Neuronal stem cell (in vitro differentiated cells): ENCODE data around the gene SHISA4.

Experiments
- DNase-seq: peaks from one replicate; pipeline ENCODE4 v3.0.0-alpha.2; 2013; ENCODE audit warnings: low spot score
- H2AFZ ChIP-seq: one replicate; pipeline ENCODE4 v1.6.1; 2013; ENCODE audit warnings: mild to moderate bottlenecking, low read length, inconsistent platforms
- H2AK5ac ChIP-seq: 2 replicates; pipeline ENCODE4 v1.6.1; 2013; ENCODE audit warnings: low read depth, mild to moderate bottlenecking, inconsistent platforms, low read length, moderate library complexity, mixed read lengths
- H2BK120ac ChIP-seq: 2 replicates; pipeline ENCODE4 v1.6.1; 2013; ENCODE audit warnings: low read depth, mild to moderate bottlenecking, inconsistent platforms, low read length, moderate library complexity, mixed read lengths
- H2BK12ac ChIP-seq: one replicate; pipeline ENCODE4 v1.6.1; 2013; ENCODE audit warnings: low read length, inconsistent platforms
- H2BK15ac ChIP-seq: 2 replicates; pipeline ENCODE4 v1.6.1; 2013; ENCODE audit warnings: mild to moderate bottlenecking, low read length, inconsistent platforms, mixed read lengths
- H2BK5ac ChIP-seq: one replicate; pipeline ENCODE4 v1.6.1; 2013; ENCODE audit warnings: inconsistent platforms, mild to moderate bottlenecking, low read length, moderate library complexity
- H3K14ac ChIP-seq: one replicate; pipeline ENCODE4 v1.6.1; 2013; ENCODE audit warnings: low read length, inconsistent platforms
- H3K18ac ChIP-seq: 2 replicates; pipeline ENCODE4 v1.6.1; 2013; ENCODE audit warnings: low read length, inconsistent platforms
- H3K23ac ChIP-seq: 2 replicates; pipeline ENCODE4 v1.6.1; 2013; ENCODE audit warnings: low read depth, mild to moderate bottlenecking, mixed read lengths, low read length, inconsistent platforms; ENCODE audit not compliant: poor library complexity
- H3K27ac ChIP-seq: replicated peaks from 3 replicates; pipeline ENCODE4 v1.5.1; 2013; ENCODE audit warnings: low read length, inconsistent platforms
- H3K27me3 ChIP-seq, 3 experiments: 2 replicates each; pipeline ENCODE4 v1.6.1; 2013; ENCODE audit warnings: low read length in 3 of 3, mild to moderate bottlenecking in 2 of 3, inconsistent platforms in 1 of 3, low read depth in 1 of 3, mixed read lengths in 1 of 3, moderate library complexity in 1 of 3; ENCODE audit not compliant: control insufficient read depth in 3 of 3, insufficient read depth in 3 of 3
- H3K36me3 ChIP-seq, 2 donors: replicated peaks in 1 of 2; 2 replicates each; pipeline ENCODE4 v1.6.1; 2013; ENCODE audit warnings: low read length in 2 of 2; ENCODE audit not compliant: control insufficient read depth in 2 of 2, insufficient read depth in 2 of 2
- H3K4ac ChIP-seq: 2 replicates; pipeline ENCODE4 v1.6.1; 2013; ENCODE audit warnings: inconsistent platforms, mild to moderate bottlenecking, low read length, moderate library complexity
- H3K4me1 ChIP-seq, 2 donors: 1 replicate in 1 of 2; 2 replicates in 1 of 2; pipeline ENCODE4 v1.6.1; 2013; ENCODE audit warnings: low read length in 2 of 2, low read depth in 1 of 2; ENCODE audit not compliant: control insufficient read depth in 2 of 2, insufficient read depth in 1 of 2
- H3K4me2 ChIP-seq: one replicate; pipeline ENCODE4 v1.6.1; 2013; ENCODE audit warnings: mild to moderate bottlenecking, low read length, inconsistent platforms; ENCODE audit not compliant: insufficient read depth, poor library complexity, severe bottlenecking
- H3K4me3 ChIP-seq, 2 donors: 2 replicates each; pipeline ENCODE4 v1.5.1; 2013; ENCODE audit warnings: low read length in 2 of 2, mild to moderate bottlenecking in 2 of 2, inconsistent platforms in 1 of 2, moderate library complexity in 1 of 2
- H3K79me1 ChIP-seq: one replicate; pipeline ENCODE4 v1.6.1; 2013; ENCODE audit warnings: low read depth, mild to moderate bottlenecking, inconsistent platforms, low read length, moderate library complexity
- H3K9ac ChIP-seq: one replicate; pipeline ENCODE4 v1.6.1; 2013; ENCODE audit warnings: mild to moderate bottlenecking, low read depth, low read length, inconsistent platforms; ENCODE audit not compliant: poor library complexity
- H3K9me3 ChIP-seq, 2 donors: replicated peaks in 1 of 2; 2 replicates each; pipeline versions ENCODE3 to v1.6.1; 2013; ENCODE audit warnings: low read length in 2 of 2, mild to moderate bottlenecking in 2 of 2, inconsistent platforms in 1 of 2, low read depth in 1 of 2, mixed read lengths in 1 of 2, moderate library complexity in 1 of 2; ENCODE audit not compliant: control insufficient read depth in 2 of 2, insufficient read depth in 1 of 2
- H4K8ac ChIP-seq: one replicate; pipeline ENCODE4 v1.6.1; 2013; ENCODE audit warnings: low read depth, mild to moderate bottlenecking, inconsistent platforms, low read length, moderate library complexity
- H4K91ac ChIP-seq: one replicate; pipeline ENCODE4 v1.6.1; 2013; ENCODE audit warnings: low read length, low read depth, mild to moderate bottlenecking, inconsistent platforms; ENCODE audit not compliant: poor library complexity
- WGBS, 2 donors: extraction: QIAGEN DNeasy Blood & Tissue Kit; methylation state at CpG; one replicate each; pipeline ENCODE4 v1.1.7; 2013; ENCODE audit warnings: missing lambda C conversion rate in 2 of 2, mixed read lengths in 1 of 2; ENCODE audit not compliant: insufficient read length in 2 of 2, insufficient replicate concordance in 1 of 2; ENCODE audit errors: extremely low coverage in 2 of 2; 5-methylcytosine and 5-hydroxymethylcytosine counted together

The SHISA4 gene

GRCh38 chr1:201925301-201925567 is 36.5 kb downstream of the SHISA4 start:
- Histone ChIP-seq H2BK15ac (no peak overlapping the region), H2AK5ac (no peak overlapping the region), H2BK120ac (no peak overlapping the region), H4K8ac (no peak overlapping the region), H3K4ac (no peak overlapping the region), H3K27me3 (peaks cover 0 to 15% (median 1%) of the 10 kb centered on the region in 3 experiments), H2AFZ (no peak overlapping the region), H3K27ac (no peak overlapping the region), H3K4me2 (no peak overlapping the region), H3K23ac (no peak overlapping the region), H3K4me1 (no peaks in the 10 kb centered on the region), H2BK12ac (no peak overlapping the region), H3K4me3 (no peak overlapping the region), H2BK5ac (no peak overlapping the region), H3K9ac (no peak overlapping the region), H3K18ac (no peak overlapping the region), H3K9me3 (no peaks in the 10 kb centered on the region), H3K36me3 (no peaks in the 10 kb centered on the region), H3K79me1 (no peaks in the 10 kb centered on the region), H3K14ac (no peak overlapping the region), H4K91ac (no peak overlapping the region)
- no CpG with 5 or more reads among the region's 2 CpGs for WGBS, 2 donors
- DNase-seq, result no peak

- Histone ChIP-seq H2AFZ (no peak overlapping the region), H3K18ac (no peak overlapping the region), H3K14ac (no peak overlapping the region), H3K27me3 (peaks cover 0 to 23% (median 1%) of the 10 kb centered on the region in 3 experiments), H3K36me3 (no peaks in the 10 kb centered on the region), H3K4me3 (no peak overlapping the region), H4K8ac (no peak overlapping the region), H3K9me3 (no peaks in the 10 kb centered on the region), H2AK5ac (no peak overlapping the region), H2BK12ac (no peak overlapping the region), H3K79me1 (no peaks in the 10 kb centered on the region), H3K4me1 (no peaks in the 10 kb centered on the region), H3K27ac (no peak overlapping the region), H2BK120ac (no peak overlapping the region), H2BK15ac (no peak overlapping the region), H3K23ac (no peak overlapping the region), H4K91ac (no peak overlapping the region), H3K4ac (no peak overlapping the region), H3K9ac (no peak overlapping the region), H3K4me2 (no peak overlapping the region), H2BK5ac (no peak overlapping the region)
- no peak for DNase-seq
- no CpG with 5 or more reads among the region's 5 CpGs for WGBS, 2 donors
These were observed 37.4 kb downstream of the SHISA4 start for GRCh38 chr1:201925981-201926645.

- no CpG with 5 or more reads among the region's 3 CpGs for WGBS, 2 donors
- Histone ChIP-seq H3K14ac (no peak overlapping the region), H3K4me2 (no peak overlapping the region)
These were observed 39.6 kb downstream of the SHISA4 start for GRCh38 chr1:201928266-201928665.

GRCh38 chr1:201930137-201930536 is 41.4 kb downstream of the SHISA4 start:
- Histone ChIP-seq H3K9me3 (peaks cover 0 to 3% of the 10 kb centered on the region in 2 donors), H3K4me1 (peaks cover 3 to 5% of the 10 kb centered on the region in 2 donors), H3K27ac (no peak overlapping the region), H3K79me1 (no peaks in the 10 kb centered on the region), H2AK5ac (no peak overlapping the region), H3K4me3 (no peak overlapping the region), H3K14ac (no peak overlapping the region), H3K4ac (no peak overlapping the region), H3K9ac (no peak overlapping the region), H2BK5ac (no peak overlapping the region), H3K23ac (no peak overlapping the region), H2AFZ (no peak overlapping the region), H3K27me3 (peaks cover 0 to 31% (median 1%) of the 10 kb centered on the region in 3 experiments), H2BK12ac (no peak overlapping the region), H2BK15ac (no peak overlapping the region), H4K8ac (no peak overlapping the region), H3K18ac (no peak overlapping the region), H4K91ac (no peak overlapping the region), H2BK120ac (no peak overlapping the region), H3K4me2 (no peak overlapping the region), H3K36me3 (no peaks in the 10 kb centered on the region)
- WGBS, 2 donors, result no CpG with 5 or more reads among the region's 4 CpGs
- DNase-seq, result no peak

More at GRCh38 chr1:201928266-201928665, 39.6 kb downstream of the SHISA4 start:
- Histone ChIP-seq H3K9me3 (peaks cover 0 to 3% of the 10 kb centered on the region in 2 donors), H3K18ac (no peak overlapping the region), H3K27ac (no peak overlapping the region), H3K9ac (no peak overlapping the region), H3K23ac (no peak overlapping the region), H3K4ac (no peak overlapping the region), H2BK5ac (no peak overlapping the region), H4K8ac (no peak overlapping the region), H4K91ac (no peak overlapping the region), H3K79me1 (no peaks in the 10 kb centered on the region), H2AFZ (no peak overlapping the region), H3K4me3 (no peak overlapping the region), H2BK12ac (no peak overlapping the region), H2AK5ac (no peak overlapping the region), H3K4me1 (no peaks in the 10 kb centered on the region), H3K27me3 (peaks cover 0 to 28% (median 1%) of the 10 kb centered on the region in 3 experiments), H2BK120ac (no peak overlapping the region), H3K36me3 (no peaks in the 10 kb centered on the region), H2BK15ac (no peak overlapping the region)
- no peak for DNase-seq
